Measurements from ENCODE around the gene ATP4A. TPM values are rescaled to one million over a fixed set of nuclear protein-coding genes. Genes with fewer than 3 reads are reported as not detected.
"Not testable (repeated sequence)": the region's sequence is repeated elsewhere in the genome, so short reads cannot be mapped to it uniquely, and the experiment has no call there.

ATP4A gene
- polyA plus RNA-seq, 4 donors = 0.36 TPM; not detected in 3

DNA sequence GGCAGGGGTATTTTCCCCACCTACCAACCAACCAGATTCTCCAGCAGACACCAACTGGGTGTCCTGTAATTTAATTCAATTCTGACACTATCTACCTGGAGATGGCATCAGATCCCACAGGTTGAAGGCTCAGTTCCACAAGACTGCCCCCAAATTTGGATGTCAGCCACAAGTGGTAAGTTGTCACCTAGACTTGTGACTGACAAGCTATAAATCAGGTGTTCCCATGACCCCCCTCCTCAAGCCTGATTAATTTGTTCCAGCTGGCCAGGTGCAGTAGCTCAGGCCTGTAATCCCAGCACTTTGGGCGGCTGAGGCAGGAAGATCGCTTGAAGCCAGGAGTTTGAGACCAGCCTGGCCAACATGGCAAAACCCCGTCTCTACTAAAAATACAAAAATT, 38.5 kb upstream of the ATP4A start:
- H3K27me3 ChIP-seq (ENCODE audit: control insufficient read depth in 3 of 3, insufficient read depth in 3 of 3, low read length in 3 of 3) = peaks cover 0 to 2% (median 0%) of the 10 kb centered on the region in 3 donors
- 79 to 86% (median 86%) methylated on average over 3 of the region's 3 CpGs for WGBS, 3 donors
- DNase-seq (no peak), FAIRE-seq (no peak)
- no peaks in the 10 kb centered on the region for H3K36me3 ChIP-seq (ENCODE audit: control insufficient read depth in 3 of 3, insufficient read depth in 2 of 3, low read depth in 1 of 3, low read length in 3 of 3)
- H3K4me1 ChIP-seq (ENCODE audit: control insufficient read depth in 3 of 3, insufficient read depth in 2 of 3, low read depth in 1 of 3, low read length in 2 of 3) = no peaks in the 10 kb centered on the region
- H3K4me3 ChIP-seq (ENCODE audit: low read depth in 1 of 3, low read length in 3 of 3) = no peak overlapping the region
- H3K9me3 ChIP-seq (ENCODE audit: control insufficient read depth in 2 of 2, insufficient read depth in 1 of 2, low read depth in 1 of 2, low read length in 1 of 2) = no peaks in the 10 kb centered on the region
- H3K27ac ChIP-seq (ENCODE audit: low read depth in 1 of 3, low read length in 2 of 3) = no peak overlapping the region

DNA sequence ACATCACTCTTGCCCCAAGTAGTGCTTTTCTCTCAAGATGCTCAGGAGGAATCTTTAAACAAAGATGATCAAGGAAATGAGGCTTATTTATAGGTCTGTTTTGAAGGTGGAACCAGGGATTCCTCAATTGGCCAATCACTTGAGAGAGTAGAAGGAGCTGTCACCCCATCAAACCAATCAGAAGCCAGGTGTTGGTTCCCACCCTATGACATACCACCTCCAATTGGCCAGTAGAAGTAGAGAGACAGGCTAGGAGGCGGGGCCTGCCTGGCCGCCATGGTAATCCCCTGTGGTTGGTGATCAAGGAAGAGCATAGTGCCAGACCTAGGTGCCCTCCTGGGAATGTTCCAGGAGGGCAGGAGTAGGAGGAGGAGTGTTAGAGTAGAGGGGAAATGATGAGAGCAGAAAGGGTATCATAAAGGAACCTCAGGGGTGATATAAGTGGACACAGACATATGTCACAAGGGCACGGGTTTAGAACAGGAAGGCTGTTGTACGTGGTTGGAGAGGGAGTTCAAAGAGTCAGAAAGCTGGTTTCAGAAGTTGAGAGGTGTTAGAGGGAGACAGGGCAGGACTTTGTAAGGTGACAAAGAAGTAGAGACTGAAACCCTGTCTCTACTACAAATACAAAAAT, 33.0 kb upstream of the ATP4A start:
- Histone ChIP-seq H3K9me3 (ENCODE audit: control insufficient read depth in 2 of 2, insufficient read depth in 1 of 2, low read depth in 1 of 2, low read length in 1 of 2) (no peaks in the 10 kb centered on the region), H3K27ac (ENCODE audit: low read depth in 1 of 3, low read length in 2 of 3) (no peak overlapping the region), H3K4me3 (ENCODE audit: low read depth in 1 of 3, low read length in 3 of 3) (no peak overlapping the region), H3K36me3 (ENCODE audit: control insufficient read depth in 3 of 3, insufficient read depth in 2 of 3, low read depth in 1 of 3, low read length in 3 of 3) (no peaks in the 10 kb centered on the region), H3K27me3 (ENCODE audit: control insufficient read depth in 3 of 3, insufficient read depth in 3 of 3, low read length in 3 of 3) (peaks cover 0 to 2% (median 0%) of the 10 kb centered on the region in 3 donors), H3K4me1 (ENCODE audit: control insufficient read depth in 3 of 3, insufficient read depth in 2 of 3, low read depth in 1 of 3, low read length in 2 of 3) (no peaks in the 10 kb centered on the region)
- 61 to 75% (median 65%) methylated on average over 4 of the region's 4 CpGs for WGBS, 3 donors
- FAIRE-seq (no peak), DNase-seq (no peak)

DNA sequence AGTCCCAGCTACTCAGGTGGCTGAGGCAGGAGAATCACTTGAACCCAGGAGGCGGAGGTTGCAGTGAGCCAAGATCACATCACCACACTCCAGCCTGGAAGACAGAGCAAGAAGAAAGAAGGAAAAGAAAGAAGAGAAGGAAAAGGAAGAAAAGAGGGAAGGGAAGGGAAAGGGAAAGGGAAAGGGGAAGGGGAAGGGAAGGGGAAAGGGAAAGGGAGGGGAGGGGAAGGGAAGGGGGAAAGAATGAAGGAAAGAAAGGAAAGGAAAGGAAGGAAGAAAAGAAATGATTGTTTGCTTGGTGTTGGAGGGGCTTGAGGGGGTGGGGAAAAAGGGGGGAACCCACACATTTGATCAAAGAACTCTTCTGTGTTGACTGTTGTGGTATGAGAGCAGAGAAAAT, 32.5 kb upstream of the ATP4A start:
- no peak for FAIRE-seq
- Histone ChIP-seq H3K4me1 (ENCODE audit: control insufficient read depth in 3 of 3, insufficient read depth in 2 of 3, low read depth in 1 of 3, low read length in 2 of 3) (no peaks in the 10 kb centered on the region), H3K27me3 (ENCODE audit: control insufficient read depth in 3 of 3, insufficient read depth in 3 of 3, low read length in 3 of 3) (peaks cover 0 to 2% (median 0%) of the 10 kb centered on the region in 3 donors), H3K9me3 (ENCODE audit: control insufficient read depth in 2 of 2, insufficient read depth in 1 of 2, low read depth in 1 of 2, low read length in 1 of 2) (no peaks in the 10 kb centered on the region), H3K27ac (ENCODE audit: low read depth in 1 of 3, low read length in 2 of 3) (no peak overlapping the region), H3K36me3 (ENCODE audit: control insufficient read depth in 3 of 3, insufficient read depth in 2 of 3, low read depth in 1 of 3, low read length in 3 of 3) (no peaks in the 10 kb centered on the region), H3K4me3 (ENCODE audit: low read depth in 1 of 3, low read length in 3 of 3) (no peak overlapping the region)
- no peak for DNase-seq
- WGBS, 3 donors = 96 to 100% (median 100%) methylated on average over 1 of the region's 1 CpG

GRCh38 chr19:35595026-35595425, 31.6 kb upstream of the ATP4A start:
- not testable (repeated sequence) for H3K9me3 ChIP-seq (ENCODE audit: control insufficient read depth in 2 of 2, insufficient read depth in 1 of 2, low read depth in 1 of 2, low read length in 1 of 2); H3K27ac ChIP-seq (ENCODE audit: low read depth in 1 of 3, low read length in 2 of 3); H3K27me3 ChIP-seq (ENCODE audit: control insufficient read depth in 3 of 3, insufficient read depth in 3 of 3, low read length in 3 of 3); FAIRE-seq; H3K4me3 ChIP-seq (ENCODE audit: low read depth in 1 of 3, low read length in 3 of 3); H3K36me3 ChIP-seq (ENCODE audit: control insufficient read depth in 3 of 3, insufficient read depth in 2 of 3, low read depth in 1 of 3, low read length in 3 of 3); H3K4me1 ChIP-seq (ENCODE audit: control insufficient read depth in 3 of 3, insufficient read depth in 2 of 3, low read depth in 1 of 3, low read length in 2 of 3); DNase-seq
- 65 to 78% (median 77%) methylated on average over 3 of the region's 3 CpGs for WGBS, 3 donors

- no peak for FAIRE-seq
- Histone ChIP-seq H3K4me3 (ENCODE audit: low read depth in 1 of 3, low read length in 3 of 3) (no peak overlapping the region), H3K27me3 (ENCODE audit: control insufficient read depth in 3 of 3, insufficient read depth in 3 of 3, low read length in 3 of 3) (peaks cover 0 to 4% (median 0%) of the 10 kb centered on the region in 3 donors), H3K36me3 (ENCODE audit: control insufficient read depth in 3 of 3, insufficient read depth in 2 of 3, low read depth in 1 of 3, low read length in 3 of 3) (no peaks in the 10 kb centered on the region), H3K9me3 (ENCODE audit: control insufficient read depth in 2 of 2, insufficient read depth in 1 of 2, low read depth in 1 of 2, low read length in 1 of 2) (no peaks in the 10 kb centered on the region), H3K4me1 (ENCODE audit: control insufficient read depth in 3 of 3, insufficient read depth in 2 of 3, low read depth in 1 of 3, low read length in 2 of 3) (no peaks in the 10 kb centered on the region), H3K27ac (ENCODE audit: low read depth in 1 of 3, low read length in 2 of 3) (no peak overlapping the region)
- 21 to 25% (median 25%) methylated on average over 8 of the region's 8 CpGs for WGBS, 3 donors
- peak; percentile 36 to 61 for DNase-seq
Observed at GRCh38 chr19:35592226-35592625, 28.8 kb upstream of the ATP4A start.

DNA sequence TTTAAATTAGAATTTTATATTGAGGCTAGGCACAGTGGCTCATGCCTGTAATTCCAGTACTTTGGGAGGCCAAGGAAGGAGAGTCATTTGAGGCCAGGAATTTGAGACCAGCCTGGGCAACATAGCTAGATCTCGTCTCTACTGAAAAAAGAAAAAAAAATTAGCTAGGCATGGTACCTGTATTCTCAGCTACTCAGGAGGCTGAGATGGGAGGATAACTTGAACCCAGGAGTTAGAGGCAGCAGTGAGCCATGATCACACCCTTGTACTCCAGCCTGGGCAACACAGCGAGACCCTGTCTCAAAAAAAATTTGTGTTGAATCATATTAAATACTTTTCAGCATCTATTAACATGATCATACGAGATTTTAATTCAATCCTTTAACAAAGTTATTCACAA, 27.4 kb upstream of the ATP4A start:
- DNase-seq (no peak), FAIRE-seq (no peak)
- 66 to 79% (median 75%) methylated on average over 3 of the region's 3 CpGs for WGBS, 3 donors
- H3K36me3 ChIP-seq (ENCODE audit: control insufficient read depth in 3 of 3, insufficient read depth in 2 of 3, low read depth in 1 of 3, low read length in 3 of 3) = no peaks in the 10 kb centered on the region
- H3K4me3 ChIP-seq (ENCODE audit: low read depth in 1 of 3, low read length in 3 of 3) = no peak overlapping the region
- H3K9me3 ChIP-seq (ENCODE audit: control insufficient read depth in 2 of 2, insufficient read depth in 1 of 2, low read depth in 1 of 2, low read length in 1 of 2) = no peaks in the 10 kb centered on the region
- no peak overlapping the region for H3K27ac ChIP-seq (ENCODE audit: low read depth in 1 of 3, low read length in 2 of 3)
- H3K27me3 ChIP-seq (ENCODE audit: control insufficient read depth in 3 of 3, insufficient read depth in 3 of 3, low read length in 3 of 3) = peaks cover 0 to 7% (median 0%) of the 10 kb centered on the region in 3 donors
- H3K4me1 ChIP-seq (ENCODE audit: control insufficient read depth in 3 of 3, insufficient read depth in 2 of 3, low read depth in 1 of 3, low read length in 2 of 3) = no peaks in the 10 kb centered on the region

DNA sequence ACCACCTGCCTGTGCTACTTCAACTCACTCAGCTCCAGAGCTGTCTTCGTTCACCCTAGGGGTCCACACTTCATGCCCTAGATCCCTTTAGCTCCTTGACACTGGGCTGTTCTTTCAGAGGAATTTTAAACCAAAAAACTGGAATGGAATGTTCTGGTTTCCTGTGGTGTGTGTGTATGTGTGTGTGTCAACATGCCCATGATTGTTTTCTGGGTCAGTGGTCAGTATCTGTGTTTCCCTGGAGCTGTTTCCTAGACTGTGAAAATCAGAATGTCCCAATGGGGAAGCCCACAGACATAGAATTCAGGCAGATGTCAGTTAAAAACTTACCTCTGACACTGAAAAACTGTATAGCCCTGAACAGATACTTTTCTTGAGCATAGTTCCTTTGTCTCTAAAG, 23.9 kb upstream of the ATP4A start:
- DNase-seq (no peak), FAIRE-seq (no peak)
- no peaks in the 10 kb centered on the region for H3K9me3 ChIP-seq (ENCODE audit: control insufficient read depth in 2 of 2, insufficient read depth in 1 of 2, low read depth in 1 of 2, low read length in 1 of 2)
- H3K27ac ChIP-seq (ENCODE audit: low read depth in 1 of 3, low read length in 2 of 3) = no peak overlapping the region
- no peak overlapping the region for H3K4me3 ChIP-seq (ENCODE audit: low read depth in 1 of 3, low read length in 3 of 3)
- H3K4me1 ChIP-seq (ENCODE audit: control insufficient read depth in 3 of 3, insufficient read depth in 2 of 3, low read depth in 1 of 3, low read length in 2 of 3) = no peaks in the 10 kb centered on the region
- H3K36me3 ChIP-seq (ENCODE audit: control insufficient read depth in 3 of 3, insufficient read depth in 2 of 3, low read depth in 1 of 3, low read length in 3 of 3) = no peaks in the 10 kb centered on the region
- WGBS, 3 donors = 13 to 32% (median 13%) methylated on average over 1 of the region's 1 CpG
- peaks cover 0 to 17% (median 4%) of the 10 kb centered on the region in 3 donors for H3K27me3 ChIP-seq (ENCODE audit: control insufficient read depth in 3 of 3, insufficient read depth in 3 of 3, low read length in 3 of 3)

- H3K4me1 ChIP-seq (ENCODE audit: control insufficient read depth in 3 of 3, insufficient read depth in 2 of 3, low read depth in 1 of 3, low read length in 2 of 3) = no peaks in the 10 kb centered on the region
- 44 to 55% (median 45%) methylated on average over 16 of the region's 16 CpGs for WGBS, 3 donors
- no peak for DNase-seq
- no peak within 1 kb of the TSS for H3K4me3 ChIP-seq (ENCODE audit: low read depth in 1 of 3, low read length in 3 of 3)
- H3K27me3 ChIP-seq (ENCODE audit: control insufficient read depth in 3 of 3, insufficient read depth in 3 of 3, low read length in 3 of 3) = peaks cover 0 to 17% (median 4%) of the 10 kb centered on the region in 3 donors
- H3K36me3 ChIP-seq (ENCODE audit: control insufficient read depth in 3 of 3, insufficient read depth in 2 of 3, low read depth in 1 of 3, low read length in 3 of 3) = no peaks in the 10 kb centered on the region
- FAIRE-seq = no peak
- H3K9me3 ChIP-seq (ENCODE audit: control insufficient read depth in 2 of 2, insufficient read depth in 1 of 2, low read depth in 1 of 2, low read length in 1 of 2) = no peaks in the 10 kb centered on the region
- H3K27ac ChIP-seq (ENCODE audit: low read depth in 1 of 3, low read length in 2 of 3) = no peak within 1 kb of the TSS
Observed at GRCh38 chr19:35585848-35586247, 22.4 kb upstream of the ATP4A start, which contains the start of gene PMIS2. PMIS2 (plus strand) TSS chr19:35586173; CDS start chr19:35586260, 87 bp downstream.

GRCh38 chr19:35582760-35583159, 19.3 kb upstream of the ATP4A start:
- H3K27ac ChIP-seq (ENCODE audit: low read depth in 1 of 3, low read length in 2 of 3) = no peak overlapping the region
- H3K27me3 ChIP-seq (ENCODE audit: control insufficient read depth in 3 of 3, insufficient read depth in 3 of 3, low read length in 3 of 3) = peaks cover 0 to 13% (median 4%) of the 10 kb centered on the region in 3 donors
- DNase-seq = no peak
- H3K36me3 ChIP-seq (ENCODE audit: control insufficient read depth in 3 of 3, insufficient read depth in 2 of 3, low read depth in 1 of 3, low read length in 3 of 3) = no peaks in the 10 kb centered on the region
- no peak for FAIRE-seq
- H3K9me3 ChIP-seq (ENCODE audit: control insufficient read depth in 2 of 2, insufficient read depth in 1 of 2, low read depth in 1 of 2, low read length in 1 of 2) = no peaks in the 10 kb centered on the region
- no peak overlapping the region for H3K4me3 ChIP-seq (ENCODE audit: low read depth in 1 of 3, low read length in 3 of 3)
- no peaks in the 10 kb centered on the region for H3K4me1 ChIP-seq (ENCODE audit: control insufficient read depth in 3 of 3, insufficient read depth in 2 of 3, low read depth in 1 of 3, low read length in 2 of 3)
- WGBS, 3 donors = 55 to 88% (median 71%) methylated on average over 1 of the region's 1 CpG

Data from small intestine (tissue), 7 donors.